Smooth muscle cell (in vitro differentiated cells): ENCODE results near the gene KRTAP13-4. TPM values are rescaled to one million over a fixed set of nuclear protein-coding genes. Genes with fewer than 3 reads are reported as not detected.

ENCODE experiments used
- DNase-seq: peaks from one replicate; lab custom pipeline; 2025; ENCODE audit not compliant: unreplicated experiment; lab: John Stamatoyannopoulos, UW
- H2AFZ ChIP-seq: fragments of 200-600 bp; sonication (generic); 2 replicates; pipeline ENCODE4 v1.6.0; 2016; ENCODE audit warnings: antibody characterized with exemption, low read depth, mild to moderate bottlenecking
- H3F3A ChIP-seq: fragments of 200-600 bp; sonication (generic); 2 replicates; pipeline ENCODE4 v1.6.0; 2017; ENCODE audit warnings: antibody characterized with exemption, low read depth
- H3K27ac ChIP-seq: fragments of 200-600 bp; sonication (generic); 2 replicates; pipeline ENCODE4 v1.5.1; 2016; ENCODE audit warnings: low read depth, mild to moderate bottlenecking
- H3K27me3 ChIP-seq: fragments of 200-600 bp; sonication (generic); 2 replicates; pipeline ENCODE4 v1.6.1; 2016; ENCODE audit warnings: low read depth, mild to moderate bottlenecking
- H3K36me3 ChIP-seq: fragments of 200-600 bp; sonication (generic); 2 replicates; pipeline ENCODE4 v1.5.1; 2016; ENCODE audit warnings: low read depth
- H3K4me1 ChIP-seq: fragments of 200-600 bp; sonication (generic); 2 replicates; pipeline ENCODE4 v1.5.1; 2016; ENCODE audit warnings: low read depth
- H3K4me2 ChIP-seq: fragments of 200-600 bp; sonication (generic); 2 replicates; pipeline ENCODE4 v1.6.0; 2016; ENCODE audit warnings: mild to moderate bottlenecking
- H3K4me3 ChIP-seq: fragments of 200-600 bp; sonication (generic); 2 replicates; pipeline ENCODE4 v1.5.1; 2016; ENCODE audit warnings: mild to moderate bottlenecking
- H3K79me2 ChIP-seq: fragments of 200-600 bp; sonication (generic); 2 replicates; pipeline ENCODE4 v1.6.0; 2016; ENCODE audit warnings: low read depth, mild to moderate bottlenecking
- H3K9ac ChIP-seq: fragments of 200-600 bp; sonication (generic); 2 replicates; pipeline ENCODE4 v1.6.0; 2016; ENCODE audit warnings: low read depth
- H3K9me3 ChIP-seq: fragments of 200-600 bp; sonication (generic); replicated peaks from 2 replicates; pipeline ENCODE4 v1.5.1; 2016; ENCODE audit warnings: low read depth
- H4K20me1 ChIP-seq: fragments of 200-600 bp; sonication (generic); 2 replicates; pipeline ENCODE4 v1.6.0; 2016; ENCODE audit warnings: low read depth
- CTCF ChIP-seq: fragments of 200-600 bp; sonication (generic); IDR thresholded peaks from 2 replicates; pipeline ENCODE4 v1.5.1; 2017; ENCODE audit warnings: borderline replicate concordance, mild to moderate bottlenecking, antibody characterized with exemption; ENCODE audit not compliant: insufficient read depth, poor library complexity, severe bottlenecking
- WGBS: methylation state at CpG from one replicate; pipeline ENCODE4 v1.1.7; 2016; ENCODE audit warnings: low lambda C conversion rate; 5-methylcytosine and 5-hydroxymethylcytosine counted together
- polyA plus RNA-seq: library from polyadenylated mRNA; unstranded; fragments of >200 nt; fragmentation: Nextera tagmentation; extraction: Ambion mirVana; gene quantifications from 2 replicates; pipeline ENCODE4 v1.2.1, GENCODE V29; 2016
- total RNA-seq: library from RNA; depleted of rRNA; stranded (reverse); fragments of >200 nt; gene quantifications from 2 replicates; pipeline ENCODE4 v1.2.3, GENCODE V29; 2014

KRTAP13-4 gene
- total and polyA plus RNA-seq, 2 experiments from 2014 or later: not detected

- TF ChIP-seq CTCF: peak; percentile 55
- H3K9me3 ChIP-seq: no peaks in the 10 kb centered on the region
- H3K4me1 ChIP-seq: no peaks in the 10 kb centered on the region
- peak overlapping the region; percentile 3 for H2AFZ ChIP-seq
- H3K9ac ChIP-seq: no peak overlapping the region
- 54% methylated on average over 3 of the region's 3 CpGs for WGBS
- H4K20me1 ChIP-seq: no peaks in the 10 kb centered on the region
- no peaks in the 10 kb centered on the region for H3K27me3 ChIP-seq
- H3K79me2 ChIP-seq: no peaks in the 10 kb centered on the region
- no peaks in the 10 kb centered on the region for H3F3A ChIP-seq
- no peak overlapping the region for H3K4me2 ChIP-seq
- H3K27ac ChIP-seq: no peak overlapping the region
- no peak overlapping the region for H3K4me3 ChIP-seq
- H3K36me3 ChIP-seq: no peaks in the 10 kb centered on the region
- no peak for DNase-seq
Measured at GRCh38 chr21:30463713-30464112, 33.7 kb downstream of the KRTAP13-4 start.

GRCh38 chr21:30468900-30469714 is 39.1 kb downstream of the KRTAP13-4 start:
- H3K27ac ChIP-seq: no peak overlapping the region
- H4K20me1 ChIP-seq: no peaks in the 10 kb centered on the region
- H3K4me1 ChIP-seq: no peaks in the 10 kb centered on the region
- H3K4me3 ChIP-seq: no peak overlapping the region
- H3K9ac ChIP-seq: no peak overlapping the region
- H3K79me2 ChIP-seq: no peaks in the 10 kb centered on the region
- TF ChIP-seq CTCF: no peak
- DNase-seq: no peak
- H3K36me3 ChIP-seq: no peaks in the 10 kb centered on the region
- H3K4me2 ChIP-seq: no peak overlapping the region
- no peaks in the 10 kb centered on the region for H3F3A ChIP-seq
- H3K27me3 ChIP-seq: no peaks in the 10 kb centered on the region
- WGBS: 83% methylated on average over 6 of the region's 6 CpGs
- H2AFZ ChIP-seq: no peak overlapping the region
- H3K9me3 ChIP-seq: no peaks in the 10 kb centered on the region

- Histone ChIP-seq H3K9ac (no peak overlapping the region), H3F3A (no peaks in the 10 kb centered on the region), H3K79me2 (no peaks in the 10 kb centered on the region), H3K27ac (peak overlapping the region; percentile 70), H3K4me3 (no peak overlapping the region), H3K4me2 (peak overlapping the region; percentile 46), H3K4me1 (no peaks in the 10 kb centered on the region), H3K9me3 (no peaks in the 10 kb centered on the region), H4K20me1 (no peaks in the 10 kb centered on the region), H3K36me3 (no peaks in the 10 kb centered on the region), H3K27me3 (no peaks in the 10 kb centered on the region), H2AFZ (peak overlapping the region; percentile 20)
- TF ChIP-seq CTCF: no peak
- no peak for DNase-seq
- WGBS: 24% methylated on average over 3 of the region's 3 CpGs
Measured at GRCh38 chr21:30478004-30478403, 48.0 kb downstream of the KRTAP13-4 start.

- H3K36me3 ChIP-seq: no peaks in the 10 kb centered on the region
Measured at GRCh38 chr21:30479259-30479658, 49.2 kb downstream of the KRTAP13-4 start.

More at GRCh38 chr21:30479259-30479658, 49.2 kb downstream of the KRTAP13-4 start:
- no peak overlapping the region for H3K9ac ChIP-seq
- 77% methylated on average over 4 of the region's 4 CpGs for WGBS
- no peaks in the 10 kb centered on the region for H3F3A ChIP-seq
- H3K27me3 ChIP-seq: no peaks in the 10 kb centered on the region
- peak overlapping the region; percentile 70 for H3K27ac ChIP-seq
- no peaks in the 10 kb centered on the region for H3K4me1 ChIP-seq
- no peak overlapping the region for H2AFZ ChIP-seq
- no peaks in the 10 kb centered on the region for H4K20me1 ChIP-seq
- no peak for TF ChIP-seq CTCF
- H3K9me3 ChIP-seq: no peaks in the 10 kb centered on the region
- no peak overlapping the region for H3K4me3 ChIP-seq
- no peaks in the 10 kb centered on the region for H3K79me2 ChIP-seq
- H3K4me2 ChIP-seq: no peak overlapping the region
- DNase-seq: no peak
